ENCODE results near the gene E2F1.

The E2F1 gene

DNA sequence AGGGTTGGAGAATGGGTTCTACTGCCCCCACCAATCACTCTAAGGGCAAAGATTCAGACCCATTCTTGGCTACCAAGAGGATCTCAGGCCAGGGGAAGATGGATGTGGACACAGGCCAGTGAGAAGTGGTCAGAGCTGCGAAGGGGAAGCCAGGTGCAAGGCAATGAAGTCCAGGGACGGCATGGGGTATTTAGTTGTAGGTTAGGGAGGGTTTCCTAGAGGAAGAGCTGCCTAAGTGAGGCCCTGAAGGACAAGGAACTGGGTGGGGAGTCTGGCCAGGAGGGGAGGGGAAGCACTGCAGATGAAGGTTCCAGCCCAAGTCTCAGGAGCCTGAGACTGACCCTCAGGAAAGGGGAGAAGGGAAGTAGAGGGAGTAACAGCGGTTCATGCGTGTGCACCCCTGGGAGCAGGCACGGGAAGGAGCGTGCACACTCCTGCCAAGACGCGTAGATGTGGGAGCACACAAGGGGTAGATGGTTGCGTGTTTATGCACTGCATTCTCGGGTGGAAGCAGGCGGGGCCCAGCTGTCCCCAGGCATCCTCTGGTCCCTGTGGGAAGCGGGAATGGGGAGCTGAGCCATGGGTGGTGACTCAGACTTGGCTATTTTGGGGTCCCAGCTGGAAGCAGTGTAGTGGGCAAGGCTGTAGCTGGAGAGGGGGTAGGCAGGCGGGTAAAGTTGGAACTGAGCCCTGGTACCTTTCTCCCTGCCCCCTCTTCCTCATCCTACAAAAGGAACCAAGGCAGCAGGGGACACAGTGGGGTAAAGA, 16.1 kb downstream of the E2F1 start:
- DNase-seq: no peak

DNA sequence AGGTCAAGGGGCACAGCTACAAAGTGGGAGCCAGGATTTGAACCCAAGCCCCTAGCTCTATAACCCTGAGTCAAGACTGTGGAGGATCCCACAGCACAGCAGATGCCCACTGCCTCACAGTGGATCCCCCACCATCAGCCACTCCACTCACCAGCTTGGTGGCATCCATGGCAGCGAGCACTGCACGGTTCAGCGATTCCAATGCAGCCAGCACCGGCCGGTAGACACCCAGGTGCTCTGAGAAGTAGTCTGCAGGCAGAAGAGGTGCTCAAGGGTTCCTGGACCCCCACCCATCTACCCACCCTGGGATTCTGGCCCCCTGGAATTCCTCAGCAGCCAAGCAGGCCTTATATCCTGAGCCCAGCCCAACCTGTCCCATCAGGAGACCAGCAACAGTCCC, 17.0 kb downstream of the E2F1 start:
- no peak for DNase-seq

DNA sequence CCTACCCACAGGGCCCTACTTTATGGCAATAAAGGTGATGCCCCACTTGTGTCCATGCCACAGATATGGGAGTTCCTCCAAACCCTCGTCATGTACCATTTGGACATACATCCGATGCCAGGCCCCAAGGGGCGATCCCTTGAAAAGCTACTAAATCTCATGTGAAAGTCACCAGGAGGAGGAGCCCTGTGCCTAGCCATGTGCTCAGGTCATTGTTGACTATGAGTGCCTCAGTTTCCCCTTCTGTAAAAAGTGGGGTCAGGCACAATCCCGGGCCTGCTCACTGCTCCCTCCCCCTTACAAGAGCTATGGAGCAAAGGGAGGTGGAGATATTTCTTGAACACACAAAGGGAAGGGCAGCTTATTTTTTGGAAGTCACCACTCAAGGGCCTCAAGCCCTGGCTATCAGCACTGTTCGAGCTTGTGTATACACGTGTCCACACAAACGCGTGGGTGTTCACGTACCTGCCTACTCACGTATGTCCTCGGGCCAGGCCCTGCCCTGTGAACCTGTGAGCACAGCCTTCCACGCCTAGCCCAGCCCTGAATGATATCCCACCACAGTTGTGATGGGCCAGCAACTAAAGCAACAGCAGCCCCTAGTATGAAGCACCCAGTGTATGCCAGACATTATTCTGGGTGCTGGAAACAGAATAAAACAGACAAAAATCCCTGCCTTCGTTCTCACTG, 17.6 kb downstream of the E2F1 start:
- no peak for DNase-seq

DNA sequence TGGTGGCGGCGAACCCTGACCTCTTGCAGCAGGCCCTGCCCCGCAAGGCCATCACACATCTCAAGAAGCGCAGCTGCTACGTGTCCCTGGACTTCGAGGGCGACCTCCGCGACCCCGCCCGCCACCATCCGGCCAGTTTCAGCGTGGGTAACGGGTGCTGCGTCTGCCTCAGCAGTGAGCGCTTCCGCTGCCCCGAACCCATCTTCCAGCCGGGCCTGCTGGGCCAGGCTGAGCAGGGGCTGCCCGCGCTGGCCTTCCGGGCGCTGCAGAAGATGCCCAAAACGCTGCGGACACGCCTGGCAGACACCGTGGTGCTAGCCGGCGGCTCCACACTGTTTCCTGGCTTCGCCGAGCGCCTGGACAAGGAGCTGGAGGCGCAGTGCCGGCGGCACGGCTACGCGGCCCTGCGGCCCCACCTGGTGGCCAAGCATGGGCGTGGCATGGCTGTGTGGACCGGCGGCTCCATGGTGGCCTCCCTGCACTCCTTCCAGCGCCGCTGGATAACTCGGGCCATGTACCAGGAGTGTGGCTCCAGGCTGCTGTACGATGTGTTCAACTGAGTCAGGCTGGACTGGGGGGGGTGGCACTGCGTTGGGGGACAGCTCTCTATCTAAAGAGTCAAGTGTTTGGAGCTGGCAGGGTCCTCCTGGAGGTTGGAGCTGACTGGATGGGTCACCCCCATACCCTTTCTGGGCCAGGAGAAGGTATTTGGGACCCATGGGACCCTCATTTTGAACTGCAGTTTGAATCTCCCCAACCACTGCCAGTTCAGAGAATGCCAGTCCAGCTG, 18.3 kb downstream of the E2F1 start:
- DNase-seq: peak; percentile 66

GRCh38 chr20:33667245-33667675, 18.9 kb downstream of the E2F1 start:
- DNase-seq: no peak

DNA sequence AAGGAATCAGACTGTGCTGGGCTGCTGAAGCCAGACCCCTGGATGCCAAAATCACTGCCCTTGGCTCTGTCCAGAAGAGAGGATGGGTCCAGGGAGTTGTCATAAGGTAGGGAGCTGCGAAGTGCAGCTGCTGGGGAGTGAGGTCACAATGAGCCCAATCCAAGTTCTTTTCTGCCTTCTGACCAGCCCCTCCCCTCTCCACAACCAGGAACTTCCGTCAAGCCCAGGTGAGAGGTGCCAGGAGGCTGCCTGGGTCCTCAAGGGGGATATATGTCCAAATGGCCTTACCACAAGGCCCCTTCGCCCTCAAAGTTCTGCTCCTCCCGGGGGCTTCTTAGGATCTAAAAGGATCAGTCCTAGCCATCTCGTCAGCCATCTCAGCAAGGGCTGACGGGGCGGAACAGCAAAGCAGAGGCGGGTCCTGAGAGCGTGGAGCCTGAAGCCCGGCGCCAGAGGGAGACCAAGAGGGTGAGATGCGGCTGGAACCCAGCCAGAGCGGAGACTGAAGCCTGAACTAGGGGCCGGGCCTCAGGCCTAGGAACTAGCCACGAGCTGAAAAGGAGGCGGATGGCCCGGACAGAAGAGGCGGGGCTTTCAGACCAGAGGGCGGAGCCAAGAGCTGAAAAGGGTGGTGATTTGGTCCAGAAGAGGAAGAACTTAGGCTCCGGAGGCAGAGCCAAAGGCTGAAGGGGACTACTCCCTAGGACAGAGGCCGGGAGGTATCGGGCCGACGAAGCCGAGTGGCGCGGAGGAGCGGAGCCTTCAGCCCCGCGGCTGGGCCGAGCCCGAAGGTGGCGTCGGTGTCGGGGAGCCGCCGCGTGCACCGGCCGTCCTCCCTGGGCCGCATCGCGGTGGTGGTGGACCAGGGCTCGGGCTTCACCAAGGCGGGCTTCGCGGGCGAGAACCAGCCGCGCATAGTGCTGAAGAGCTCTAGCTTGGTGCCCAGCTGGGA, 19.6 kb downstream of the E2F1 start, which contains the start of gene ACTL10:
ACTL10 (plus strand) TSS at position 651 of the 952 bp plus-strand sequence. CDS start 555 bp downstream, outside the sequence.
- peak; percentile 97 for DNase-seq

GRCh38 chr20:33664762-33665144, 21.4 kb downstream of the E2F1 start:
- DNase-seq: peak; percentile 9

DNA sequence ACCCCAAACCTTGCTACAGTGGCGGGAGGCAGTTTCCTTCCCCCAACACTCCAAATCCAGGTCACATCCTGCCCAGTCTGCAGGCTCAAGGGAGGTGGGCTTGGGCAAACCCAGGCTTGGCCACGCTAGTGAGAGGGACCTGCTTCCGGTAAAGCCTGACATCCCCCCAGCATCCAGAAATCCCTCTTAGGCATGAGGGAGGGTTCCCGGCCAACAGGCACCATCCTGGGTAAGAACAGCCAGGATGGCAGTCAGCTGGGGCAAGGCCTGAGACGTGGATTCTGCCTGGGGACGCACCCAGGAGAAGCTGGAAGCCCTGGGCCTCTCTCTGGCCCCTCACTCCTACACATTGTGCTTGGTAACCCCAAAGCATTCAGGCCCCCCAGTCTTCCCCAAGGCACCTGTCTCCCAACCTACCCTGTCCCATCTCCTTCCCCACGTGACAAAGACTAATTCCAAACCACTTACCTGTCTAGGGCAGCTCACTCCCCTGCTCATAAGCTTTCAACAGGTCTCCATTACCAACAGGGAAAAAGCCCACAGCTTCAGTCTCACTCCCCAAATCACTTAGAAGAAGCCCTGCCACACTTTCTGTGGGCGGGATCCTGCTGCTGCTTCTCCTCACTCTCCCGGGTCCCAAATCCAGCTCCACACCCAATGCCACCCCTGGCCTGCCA, 22.0 kb downstream of the E2F1 start:
- DNase-seq: no peak

DNA sequence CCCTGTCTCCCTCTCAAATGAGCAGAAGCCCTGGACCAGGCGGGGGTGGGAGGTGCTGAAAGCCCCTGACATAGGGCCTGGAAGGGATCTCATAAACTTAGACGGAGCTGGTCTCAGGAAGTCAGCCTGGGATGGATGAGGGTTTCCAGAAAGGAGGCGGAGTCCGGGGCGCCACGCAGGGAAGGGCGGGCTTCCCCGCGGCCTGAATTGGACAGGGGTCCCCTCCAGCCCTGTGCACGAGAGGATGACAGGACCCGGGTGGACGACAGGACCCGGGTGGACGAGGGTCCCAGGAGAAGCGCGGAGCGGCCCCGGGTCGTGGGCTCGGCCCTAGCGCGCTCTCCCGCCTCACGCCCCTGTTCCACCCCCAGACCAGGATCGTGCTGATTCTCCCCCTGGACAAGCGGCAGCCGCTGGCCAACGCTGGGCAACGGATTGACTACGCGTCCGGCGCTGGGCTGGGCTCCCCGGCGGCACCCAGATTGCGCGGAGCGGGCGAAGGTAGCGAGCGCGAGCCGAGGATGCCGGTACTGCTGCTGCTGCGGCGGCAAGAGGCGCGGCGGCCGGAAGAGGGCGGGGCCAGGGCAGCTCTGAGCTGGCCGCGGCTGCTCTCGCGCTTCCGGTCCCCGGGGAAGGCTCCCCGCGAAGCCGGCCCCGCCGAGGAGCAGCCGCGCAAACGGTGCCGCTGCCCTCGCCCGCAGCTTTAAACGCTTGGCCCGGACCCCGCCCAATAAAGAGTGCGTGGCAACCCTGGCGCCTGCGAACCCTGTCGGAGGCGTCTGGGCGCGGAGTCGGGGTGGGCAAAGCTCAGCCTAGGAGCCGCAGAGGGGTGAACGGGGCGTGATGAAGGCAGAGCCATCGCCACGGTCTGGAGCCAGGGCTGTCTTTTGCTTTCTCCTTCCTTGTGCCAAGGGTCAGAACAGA, 22.8 kb downstream of the E2F1 start:
- DNase-seq: peak; percentile 70

- no peak for DNase-seq
Measured at GRCh38 chr20:33662172-33662571, 24.0 kb downstream of the E2F1 start, which contains the start of gene C20orf144. TSS of gene C20orf144 (plus strand) at chr20:33662327. CDS start at chr20:33662346, 19 bp downstream.

GRCh38 chr20:33660685-33661058, 25.5 kb downstream of the E2F1 start:
- DNase-seq: no peak

DNA sequence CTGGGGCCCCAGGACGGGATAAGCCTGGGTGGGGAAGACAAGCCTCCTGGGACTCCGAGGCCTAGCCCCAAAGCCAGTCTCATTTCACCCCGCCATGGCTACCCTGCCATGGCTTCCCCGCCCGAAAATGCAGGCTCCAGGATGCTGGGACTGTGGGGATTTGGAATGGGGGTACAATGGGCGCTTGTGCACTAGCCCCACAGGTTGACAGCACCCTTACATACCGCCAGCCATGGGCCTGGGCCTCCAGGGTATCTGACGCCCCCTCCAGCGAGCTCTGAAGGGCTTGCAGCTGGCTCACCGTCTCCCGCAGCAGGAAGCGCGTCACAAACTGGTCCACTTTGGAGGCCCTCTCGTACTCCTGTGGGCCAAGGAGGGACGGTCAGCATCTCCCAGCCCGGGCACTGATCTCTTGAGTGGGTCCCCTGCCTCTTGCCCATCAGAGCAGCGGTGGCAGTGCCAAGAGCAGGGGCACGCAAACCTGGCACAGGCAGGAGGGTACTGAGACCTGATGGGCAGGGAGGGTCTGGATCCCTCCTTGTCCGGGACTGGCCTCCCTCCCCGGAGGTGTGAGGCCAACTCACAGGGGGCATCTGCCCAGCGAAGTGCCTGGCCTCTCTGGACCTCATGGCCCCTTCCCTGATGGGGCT, 26.0 kb downstream of the E2F1 start:
- no peak for DNase-seq

GRCh38 chr20:33659341-33660034, 26.7 kb downstream of the E2F1 start:
- no peak for DNase-seq

GRCh38 chr20:33658929-33659328, 27.3 kb downstream of the E2F1 start:
- no peak for DNase-seq

DNA sequence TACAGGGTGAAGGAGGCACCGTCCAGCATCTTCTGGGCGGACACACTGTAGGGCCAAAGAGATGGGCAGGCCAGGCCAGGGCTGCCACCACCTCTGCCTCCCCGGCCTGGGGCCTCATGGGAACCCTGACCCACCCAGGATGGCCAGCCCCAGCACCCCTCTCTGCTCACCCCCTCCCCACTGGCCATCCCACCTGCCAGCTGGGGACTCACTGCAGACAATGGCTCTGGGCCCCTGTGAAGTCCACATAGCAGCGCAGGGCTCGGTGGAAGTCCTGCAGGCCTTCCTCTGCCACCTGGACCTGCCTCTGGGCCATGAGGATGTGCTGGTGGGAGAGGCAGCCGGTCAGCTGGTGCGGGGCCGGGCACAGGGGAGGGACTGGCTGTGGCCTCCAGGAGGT, 27.7 kb downstream of the E2F1 start:
- no peak for DNase-seq

- no peak for DNase-seq
Measured at GRCh38 chr20:33657704-33658095, 28.5 kb downstream of the E2F1 start.

DNA sequence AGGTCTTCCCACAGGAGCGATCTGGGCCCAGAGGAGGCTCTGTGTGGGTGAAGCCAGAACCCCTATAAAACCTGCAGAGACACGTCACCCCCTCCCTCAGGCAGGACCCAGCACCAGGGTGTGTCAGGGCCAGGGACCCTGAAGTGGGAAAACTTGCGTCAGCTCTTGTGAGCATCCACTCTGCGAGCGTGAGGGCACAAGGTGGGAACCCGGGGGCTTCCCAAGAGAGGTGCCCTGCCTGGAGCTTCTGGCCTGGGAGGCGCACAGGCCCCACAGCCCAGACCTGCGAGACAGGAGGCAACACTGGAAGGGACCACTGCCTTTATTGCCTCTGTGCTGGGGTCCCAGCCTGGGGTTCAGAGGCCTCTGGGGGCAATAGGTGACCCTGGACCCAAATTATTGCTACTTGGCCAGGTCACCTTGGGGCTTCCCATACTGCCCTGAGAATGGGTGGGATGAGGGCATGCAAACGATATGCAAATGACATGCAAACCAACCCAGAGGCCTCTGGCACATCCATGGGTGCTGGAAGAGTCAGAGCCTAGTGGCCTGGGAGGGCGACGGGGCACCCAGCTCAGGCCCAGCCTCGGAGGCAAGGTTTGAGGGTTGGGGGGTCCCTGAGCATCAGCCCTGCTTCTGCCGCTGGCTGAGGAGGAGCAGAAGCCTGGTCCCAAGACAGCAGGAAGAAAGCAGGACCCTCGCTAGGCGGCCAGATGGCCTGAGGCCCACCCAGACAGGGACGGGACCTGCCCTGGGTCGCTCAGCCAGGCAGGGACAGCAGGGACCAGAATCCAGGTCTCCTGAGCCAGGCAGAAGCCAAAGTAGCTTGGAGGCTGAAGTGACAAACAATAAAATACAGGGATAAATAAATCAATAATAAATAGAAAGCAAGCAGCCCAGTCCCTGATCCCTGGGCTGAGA, 29.1 kb downstream of the E2F1 start:
- DNase-seq: no peak
